GM19043 (cell line): Measurements from ENCODE around the gene CRTAC1.

Source experiments
- ATAC-seq: cut with Tn5 transposase; IDR thresholded peaks from one replicate; pipeline ENCODE4 v1.9.1; 2021; ENCODE audit warnings: low read depth; ENCODE audit not compliant: unreplicated experiment

CRTAC1 gene

DNA sequence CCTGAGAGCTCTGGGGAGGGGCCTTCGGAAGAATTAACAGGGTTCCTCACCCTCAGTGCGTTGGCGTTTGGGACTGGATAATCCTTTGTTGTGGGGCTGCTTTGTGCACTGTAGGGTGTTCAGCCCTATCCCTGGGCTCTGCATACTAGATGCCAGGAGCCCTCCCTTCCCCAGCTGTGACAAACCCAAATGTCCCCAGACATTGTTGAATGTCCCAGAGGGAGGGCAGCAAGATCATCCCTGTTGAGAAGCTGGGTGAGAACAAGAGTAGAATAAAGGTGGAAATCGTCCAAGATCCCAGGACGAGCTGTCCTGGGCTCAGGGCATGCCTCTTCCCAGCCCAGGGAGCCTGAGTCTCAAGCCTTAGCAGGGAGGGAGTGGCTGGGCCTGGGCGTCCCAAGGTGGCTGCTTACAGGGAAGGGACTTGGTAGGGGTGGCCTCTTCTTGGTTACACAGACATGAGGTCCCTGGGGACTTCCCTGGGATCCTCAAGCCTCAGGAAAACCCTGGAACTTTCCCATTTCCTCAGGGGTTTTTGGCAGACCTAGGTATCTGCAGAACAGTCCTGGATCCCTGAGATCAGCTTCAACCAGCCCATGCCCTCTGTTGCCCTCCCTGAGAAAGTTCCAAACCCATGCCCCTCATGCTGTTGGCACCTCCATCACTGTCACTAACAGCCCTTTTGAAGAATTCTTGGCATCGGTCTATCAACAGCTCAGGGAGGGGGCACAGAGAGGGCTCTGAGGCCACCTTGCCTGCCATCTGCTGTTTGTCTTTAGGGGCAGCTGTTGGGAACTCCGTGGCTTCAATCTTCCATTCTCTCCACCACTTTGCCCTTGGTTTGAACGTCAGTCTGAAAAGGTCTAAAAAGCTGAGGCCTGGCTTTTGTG lies 127.0 kb downstream of the CRTAC1 start:
- ATAC-seq = no peak

- ATAC-seq = no peak
These were observed 129.0 kb downstream of the CRTAC1 start for GRCh38 chr10:97901381-97901780.

DNA sequence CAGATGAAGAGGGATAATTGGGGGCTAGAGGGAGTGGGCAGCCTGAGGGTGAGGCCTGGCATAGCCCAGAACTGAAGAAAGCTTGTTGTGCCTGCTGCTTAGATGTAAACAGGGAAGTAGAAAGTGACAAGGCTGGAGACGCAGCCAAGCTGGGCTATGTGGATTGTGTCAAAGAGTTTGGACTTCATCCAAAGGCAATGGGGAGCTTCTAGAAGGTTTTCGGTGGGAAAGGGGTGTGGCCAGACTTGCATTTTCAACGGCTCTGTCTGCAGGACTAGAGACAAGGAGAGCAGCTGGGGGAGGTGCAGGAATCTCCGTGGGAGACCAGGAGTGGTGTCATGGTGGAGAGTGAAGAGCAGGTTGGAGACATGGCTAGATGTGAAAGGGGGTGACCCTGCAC lies 132.0 kb downstream of the CRTAC1 start:
- ATAC-seq = no peak

DNA sequence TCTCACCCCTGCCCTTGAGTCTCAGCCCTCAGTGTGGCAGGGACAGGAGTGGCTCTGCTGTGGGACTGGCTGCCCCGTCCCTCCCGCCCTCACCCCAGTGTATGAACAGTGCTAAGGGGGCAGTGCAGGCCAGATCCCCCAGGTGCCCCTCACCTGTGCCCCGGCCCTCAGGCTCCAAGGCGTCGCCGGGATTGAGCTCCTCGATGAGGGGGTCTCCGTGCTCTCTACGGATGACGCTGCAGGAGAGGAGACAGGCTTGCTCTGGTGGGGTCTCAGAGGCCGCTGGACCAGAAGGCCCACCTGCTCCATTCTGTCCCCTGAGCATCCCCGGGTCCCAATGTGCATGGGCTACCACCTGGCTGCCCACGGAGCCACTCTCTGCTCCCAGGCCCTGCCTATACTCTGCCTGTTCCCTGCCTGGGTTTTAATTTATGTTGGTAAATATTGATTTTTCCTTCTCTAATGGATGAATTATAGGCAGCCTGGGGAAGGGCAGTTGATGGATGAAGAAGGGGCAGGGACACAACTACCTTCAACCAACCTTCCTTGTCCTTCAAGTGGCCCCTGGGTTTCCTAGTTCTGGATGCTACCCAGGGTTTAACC lies 133.6 kb downstream of the CRTAC1 start:
- ATAC-seq = no peak

- ATAC-seq = no peak
These were observed 134.5 kb downstream of the CRTAC1 start for GRCh38 chr10:97895915-97896314.

DNA sequence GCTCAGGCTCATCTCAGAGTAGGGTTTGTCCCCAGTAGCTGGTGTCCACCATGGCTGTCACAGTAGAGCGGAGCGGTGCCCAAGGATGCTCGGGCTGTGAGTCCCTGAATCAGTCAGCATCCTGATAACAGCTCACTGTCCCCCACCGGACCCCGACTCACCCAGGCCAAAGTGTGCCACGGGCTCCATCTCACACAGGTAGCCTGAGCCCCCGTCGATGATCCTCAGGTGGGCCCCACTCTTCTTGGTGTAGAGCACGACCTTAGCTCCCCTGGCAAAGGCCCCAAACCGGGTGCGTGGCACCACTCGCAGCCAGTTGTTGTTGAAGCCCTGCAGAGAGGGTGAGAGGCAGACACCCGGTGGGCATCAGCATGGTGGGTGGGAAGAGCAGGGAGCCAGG lies 135.3 kb downstream of the CRTAC1 start:
- no peak for ATAC-seq

DNA sequence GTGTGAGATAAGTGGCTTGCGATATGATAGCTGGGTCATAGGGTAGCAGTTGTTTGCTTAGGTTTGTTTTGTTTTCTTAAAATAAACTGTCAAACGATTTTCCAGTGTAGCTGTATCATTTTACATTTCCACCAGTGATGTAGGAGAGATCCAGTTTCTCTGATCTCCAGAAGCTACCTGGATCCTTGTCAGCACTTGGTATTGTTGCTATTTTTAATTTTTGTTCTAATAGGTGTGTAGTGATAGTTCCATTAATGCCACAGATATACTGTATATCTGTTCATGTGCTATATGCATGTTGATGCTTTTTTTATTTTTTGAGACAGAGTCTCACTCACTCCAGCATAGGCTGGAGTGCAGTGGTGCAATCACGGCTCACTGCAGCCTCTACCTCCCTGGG lies 136.3 kb downstream of the CRTAC1 start:
- ATAC-seq = no peak

- ATAC-seq = no peak
These were observed 137.5 kb downstream of the CRTAC1 start for GRCh38 chr10:97892939-97893338.

GRCh38 chr10:97892506-97892905 lies 137.9 kb downstream of the CRTAC1 start:
- no peak for ATAC-seq

- ATAC-seq = no peak
These were observed 138.8 kb downstream of the CRTAC1 start for GRCh38 chr10:97891497-97892167.

GRCh38 chr10:97889461-97890265 lies 140.8 kb downstream of the CRTAC1 start:
- ATAC-seq = no peak

GRCh38 chr10:97888641-97889262 lies 141.7 kb downstream of the CRTAC1 start:
- ATAC-seq = no peak

DNA sequence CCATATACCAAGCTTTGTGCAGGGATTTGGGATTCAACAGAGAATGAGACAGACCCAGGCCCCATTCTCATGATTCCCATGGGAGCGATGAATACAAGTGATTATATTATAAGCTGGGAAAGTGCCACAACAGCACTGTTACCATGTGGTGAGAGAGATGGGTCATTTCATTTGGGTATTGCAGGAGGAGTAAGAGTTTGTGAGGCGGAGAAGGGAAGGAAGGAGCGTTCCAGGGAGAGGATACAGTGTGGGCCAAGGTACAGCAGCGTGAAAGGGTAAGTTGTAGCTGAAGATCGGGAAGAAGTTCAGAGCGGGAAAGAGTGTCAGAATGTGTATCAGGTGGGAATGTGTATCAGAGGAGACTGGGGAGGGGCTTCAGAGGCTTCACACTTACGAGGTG lies 142.3 kb downstream of the CRTAC1 start:
- no peak for ATAC-seq

GRCh38 chr10:97887399-97887798 lies 143.0 kb downstream of the CRTAC1 start:
- ATAC-seq = no peak

DNA sequence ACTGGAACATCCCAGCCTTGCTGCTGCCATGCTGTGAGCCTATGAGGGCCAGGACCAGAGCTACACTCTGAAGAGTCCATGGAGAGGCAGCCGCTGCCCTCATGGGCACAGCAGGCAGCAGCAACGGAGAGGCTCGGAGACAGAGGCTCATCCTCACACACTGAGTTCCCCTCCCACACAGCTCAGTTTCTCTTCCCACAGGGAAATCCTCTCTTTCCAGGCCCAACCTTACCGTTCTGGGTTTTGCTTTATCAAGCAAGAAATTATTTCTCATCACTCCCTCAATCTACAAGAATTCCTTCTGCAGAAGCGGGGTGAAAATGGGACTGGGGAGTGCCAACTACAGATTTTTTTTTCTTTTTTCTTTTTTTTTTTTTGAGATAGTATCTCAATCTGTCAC lies 144.1 kb downstream of the CRTAC1 start:
- ATAC-seq = no peak

DNA sequence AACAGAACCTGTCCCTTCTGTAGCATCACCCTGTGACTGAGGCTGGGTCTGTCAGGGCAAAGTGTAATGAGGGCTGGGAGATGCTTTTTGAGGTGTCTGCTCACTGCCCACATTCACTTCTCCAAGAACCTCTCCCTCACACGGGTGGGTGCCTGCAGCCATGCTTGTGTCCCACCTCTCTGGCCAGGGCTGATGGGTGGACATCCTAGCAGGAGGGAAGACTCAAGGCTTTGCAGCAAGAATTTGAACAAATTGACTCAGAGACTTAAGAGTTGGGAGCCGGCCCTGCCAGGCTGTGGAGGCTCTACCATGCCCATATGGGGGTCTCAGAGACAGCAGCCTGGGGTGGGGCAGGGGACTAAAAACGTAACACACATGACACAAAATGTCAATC lies 147.3 kb downstream of the CRTAC1 start:
- ATAC-seq = no peak

DNA sequence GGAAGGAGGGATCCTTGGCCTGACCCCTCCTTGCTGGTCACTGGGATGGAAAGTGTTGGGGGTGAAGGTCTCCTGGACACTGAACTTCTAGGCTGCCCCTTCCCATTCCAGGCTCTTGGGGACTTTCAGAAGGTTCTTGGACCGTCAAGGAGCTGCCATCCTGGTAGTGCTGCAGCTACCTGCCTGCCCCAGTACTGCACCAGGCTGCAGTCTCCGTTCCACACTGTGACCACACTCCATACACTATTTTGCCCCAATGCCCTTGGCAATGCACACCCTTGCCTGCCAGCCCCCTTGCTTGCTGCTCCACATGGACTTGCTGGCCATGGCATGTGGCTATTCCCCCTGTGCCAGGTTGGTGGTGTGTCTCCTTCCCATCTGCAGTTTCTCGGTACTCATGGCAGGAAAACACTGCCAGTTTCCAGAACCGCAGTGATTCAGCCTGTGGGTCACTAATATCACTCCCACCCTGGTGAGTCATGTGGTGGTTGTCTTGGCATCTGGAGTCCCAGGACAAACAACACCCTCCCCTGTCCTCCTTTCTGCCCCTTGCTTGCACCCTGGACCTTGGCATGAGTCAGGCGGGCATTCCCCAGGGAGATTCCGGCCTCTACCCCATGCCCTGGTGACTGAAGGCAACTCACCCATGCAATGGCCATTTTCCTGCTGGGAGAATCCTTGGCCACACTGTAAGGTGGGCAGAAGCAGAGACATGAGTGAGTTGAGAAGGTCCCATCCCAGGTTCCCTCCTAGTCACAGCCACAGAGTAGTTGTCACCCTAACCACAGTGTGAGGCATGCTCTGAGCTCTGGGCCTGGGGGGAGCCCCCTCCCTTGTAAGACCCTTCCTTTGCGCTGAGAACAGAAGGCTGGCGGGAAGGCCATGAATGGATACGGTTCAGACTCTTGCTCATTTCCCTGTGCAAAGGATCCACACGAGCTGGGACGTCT lies 148.0 kb downstream of the CRTAC1 start:
- no peak for ATAC-seq

- ATAC-seq = no peak
These were observed 150.3 kb downstream of the CRTAC1 start for GRCh38 chr10:97880109-97880508.

GRCh38 chr10:97879241-97879640 lies 151.2 kb downstream of the CRTAC1 start:
- ATAC-seq = no peak
